Right lung (tissue), 5 donors: ENCODE data around the gene PDE4B. TPM values are rescaled to one million over a fixed set of nuclear protein-coding genes. Genes with fewer than 3 reads are reported as not detected.
"Not testable (repeated sequence)": the region's sequence is repeated elsewhere in the genome, so short reads cannot be mapped to it uniquely, and the experiment has no call there.

ENCODE experiments used
- DNase-seq, 2 donors: peaks; one replicate each; pipeline ENCODE4 v3.0.0-alpha.2; 2013
- polyA plus RNA-seq, 5 donors: library from polyadenylated mRNA; unstranded; fragments of 120-200 nt; gene quantifications; one replicate each; pipeline versions ENCODE4 v1.2.1 to v1.2.3, GENCODE V29; 2013; ENCODE audit warnings: inconsistent platforms in 1 of 5, low replicate concordance in 1 of 5; ENCODE audit not compliant: insufficient read length in 5 of 5, insufficient read depth in 1 of 5

The PDE4B gene
- polyA plus RNA-seq, 5 donors = 15.4 to 45.9 (median 20.2) TPM

GRCh38 chr1:65992165-65992821 is 199.6 kb downstream of the PDE4B start:
- DNase-seq = no peak

- DNase-seq = no peak
Measured at GRCh38 chr1:65992831-65993271, 200.2 kb downstream of the PDE4B start.

GRCh38 chr1:65994223-65994622 is 201.5 kb downstream of the PDE4B start:
- DNase-seq = no peak

GRCh38 chr1:65995336-65995735 is 202.6 kb downstream of the PDE4B start:
- DNase-seq = no peak

- DNase-seq = no peak
Measured at GRCh38 chr1:65995928-65996327, 203.2 kb downstream of the PDE4B start.

- DNase-seq = no peak
Measured at GRCh38 chr1:65997693-65998092, 205.0 kb downstream of the PDE4B start.

GRCh38 chr1:65998763-65999583 is 206.3 kb downstream of the PDE4B start:
- no peak for DNase-seq

- DNase-seq = no peak
Measured at GRCh38 chr1:66000033-66000637, 207.4 kb downstream of the PDE4B start.

GRCh38 chr1:66003690-66004089 is 211.0 kb downstream of the PDE4B start:
- no peak for DNase-seq

GRCh38 chr1:66006534-66006933 is 213.8 kb downstream of the PDE4B start:
- DNase-seq = not testable (repeated sequence)

- no peak for DNase-seq
Measured at GRCh38 chr1:66012106-66012784, 219.6 kb downstream of the PDE4B start.

GRCh38 chr1:66013371-66013770 is 220.7 kb downstream of the PDE4B start:
- no peak for DNase-seq

- DNase-seq = no peak
Measured at GRCh38 chr1:66022904-66023620, 230.4 kb downstream of the PDE4B start.

GRCh38 chr1:66025188-66025587 is 232.5 kb downstream of the PDE4B start:
- DNase-seq = no peak

GRCh38 chr1:66028035-66028434 is 235.3 kb downstream of the PDE4B start:
- no peak for DNase-seq

- no peak for DNase-seq
Measured at GRCh38 chr1:66033781-66034180, 241.1 kb downstream of the PDE4B start.

GRCh38 chr1:66035616-66036245 is 243.0 kb downstream of the PDE4B start:
- DNase-seq = no peak

- DNase-seq = no peak
Measured at GRCh38 chr1:66041654-66042053, 249.0 kb downstream of the PDE4B start.

GRCh38 chr1:66043186-66043585 is 250.5 kb downstream of the PDE4B start:
- peak in 1 of 2 donors; percentile 4 for DNase-seq

- DNase-seq = no peak
Measured at GRCh38 chr1:66044912-66045311, 252.2 kb downstream of the PDE4B start.

GRCh38 chr1:66046415-66046814 is 253.7 kb downstream of the PDE4B start:
- no peak for DNase-seq
